GM18909 (cell line): ENCODE measurements around the gene TENT4B.

ENCODE experiments used
- ATAC-seq: cut with Tn5 transposase; IDR thresholded peaks from one replicate; pipeline ENCODE4 v1.9.1; 2021; ENCODE audit warnings: mild to moderate bottlenecking; ENCODE audit not compliant: unreplicated experiment, poor library complexity

TENT4B gene

GRCh38 chr16:50252082-50252611 is 99.0 kb downstream of the TENT4B start:
- ATAC-seq: no peak

GRCh38 chr16:50252874-50253513 is 99.9 kb downstream of the TENT4B start:
- no peak for ATAC-seq

GRCh38 chr16:50253514-50253910 is 100.4 kb downstream of the TENT4B start:
- no peak for ATAC-seq

- ATAC-seq: no peak
These were observed 101.0 kb downstream of the TENT4B start for GRCh38 chr16:50254072-50254471.

- ATAC-seq: no peak
These were observed 102.4 kb downstream of the TENT4B start for GRCh38 chr16:50255538-50255937.

GRCh38 chr16:50256604-50257003 is 103.5 kb downstream of the TENT4B start:
- no peak for ATAC-seq

- ATAC-seq: no peak
These were observed 104.8 kb downstream of the TENT4B start for GRCh38 chr16:50257876-50258275.

- ATAC-seq: no peak
These were observed 106.5 kb downstream of the TENT4B start for GRCh38 chr16:50259334-50260205.

- ATAC-seq: no peak
These were observed 107.4 kb downstream of the TENT4B start for GRCh38 chr16:50260206-50261159.

GRCh38 chr16:50261160-50261706 is 108.1 kb downstream of the TENT4B start:
- ATAC-seq: no peak

GRCh38 chr16:50261707-50262235 is 108.7 kb downstream of the TENT4B start:
- no peak for ATAC-seq

GRCh38 chr16:50263060-50263909 is 110.2 kb downstream of the TENT4B start:
- ATAC-seq: no peak

- no peak for ATAC-seq
These were observed 111.1 kb downstream of the TENT4B start for GRCh38 chr16:50263940-50264929.

GRCh38 chr16:50265260-50265659 is 112.2 kb downstream of the TENT4B start:
- no peak for ATAC-seq

GRCh38 chr16:50265716-50266336 is 112.7 kb downstream of the TENT4B start:
- no peak for ATAC-seq

- ATAC-seq: peak; percentile 81
These were observed 113.4 kb downstream of the TENT4B start, which contains the start of gene ADCY7 for GRCh38 chr16:50266337-50267091. Gene ADCY7 (plus strand): TSS chr16:50266551. CDS start chr16:50288180, 21,629 bp downstream.
